PC-9 (cell line): ENCODE data around the gene SLC35D2.

ENCODE experiments used
- CTCF ChIP-seq: fragments of 200-600 bp; sonication (generic); conservative IDR thresholded peaks from 2 replicates; pipeline ENCODE4 v1.6.1; 2017; ENCODE audit warnings: mixed run types, antibody characterized with exemption, mild to moderate bottlenecking, moderate library complexity
- EZH2 ChIP-seq: fragments of 200-600 bp; sonication (generic); IDR thresholded peaks from 2 replicates; pipeline ENCODE4 v1.8.0; 2017; ENCODE audit warnings: antibody characterized with exemption, low read depth

GRCh38 chr9:96423985-96424336 is 40.5 kb upstream of the SLC35D2 start:
- TF ChIP-seq CTCF = no peak
- no peak for TF ChIP-seq EZH2
